ENCODE results near the gene BABAM1.
A peak's percentile ranks its signal among the peaks of the same experiment; 100 is the strongest.

The BABAM1 gene

GRCh38 chr19:17324357-17325114 lies 57.3 kb downstream of the BABAM1 start:
- DNase-seq: no peak

GRCh38 chr19:17325133-17325532 lies 57.9 kb downstream of the BABAM1 start:
- DNase-seq: no peak

GRCh38 chr19:17325881-17326594 lies 58.8 kb downstream of the BABAM1 start:
- DNase-seq: no peak

DNA sequence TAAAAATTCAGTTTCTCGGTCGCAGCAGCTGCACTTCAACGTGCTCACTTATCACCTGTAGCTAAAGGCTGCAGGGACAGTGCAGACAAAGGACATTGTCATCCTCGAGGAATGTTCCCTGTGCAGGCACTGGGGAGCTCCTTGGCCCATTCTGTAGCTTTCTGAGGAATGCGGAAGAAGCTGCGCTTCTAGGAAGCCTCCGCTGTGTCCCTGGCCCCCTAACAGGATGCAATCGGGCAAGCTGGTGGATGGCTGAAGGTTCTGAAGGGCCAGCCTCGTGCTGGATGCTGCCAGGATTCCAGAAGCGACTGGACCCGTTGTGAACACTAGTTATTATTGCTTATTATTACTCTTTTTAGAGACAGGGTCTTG lies 59.3 kb downstream of the BABAM1 start:
- DNase-seq: no peak

DNA sequence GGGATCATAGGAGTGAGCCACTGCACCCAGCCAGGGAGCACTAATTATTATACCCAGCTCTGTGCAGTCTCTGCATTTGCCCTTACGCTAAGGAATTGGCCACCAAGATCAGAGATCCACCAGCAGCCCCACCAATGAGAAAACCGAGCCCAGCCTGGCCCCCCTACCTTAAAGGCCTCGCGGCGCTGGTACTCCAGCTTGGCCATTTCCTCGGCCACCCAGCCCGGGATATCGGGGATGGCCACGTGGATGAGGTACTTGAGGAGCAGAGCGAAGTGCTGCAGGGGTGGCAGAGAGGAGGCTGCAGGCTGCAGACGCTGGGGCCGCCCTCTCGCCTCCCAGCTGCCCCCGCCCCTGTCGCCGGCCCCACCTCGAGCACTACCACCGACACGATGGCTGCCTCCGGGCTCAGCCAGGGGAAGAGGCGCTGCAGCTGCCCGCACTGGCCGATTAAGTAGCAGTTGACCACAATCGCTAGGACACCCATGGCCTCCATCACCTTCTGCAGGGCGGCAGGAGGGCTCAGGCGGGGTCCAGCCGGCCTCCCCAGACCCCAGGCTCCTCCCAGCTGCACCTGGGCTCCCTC lies 59.9 kb downstream of the BABAM1 start:
- no peak for DNase-seq

GRCh38 chr19:17327654-17328516 lies 60.6 kb downstream of the BABAM1 start:
- peak; percentile 66 for DNase-seq
